Measurements from ENCODE around the gene COL9A2. TPM values are rescaled to one million over a fixed set of nuclear protein-coding genes. Genes with fewer than 3 reads are reported as not detected.

COL9A2 gene
- total RNA-seq, 1 experiment from 2014 or later = 0.23 TPM

- BruUV-seq (replicated peaks) = no TSS peak
- H3K9me3 Mint-ChIP-seq (ENCODE audit: unreplicated experiment) = no peaks in the 10 kb centered on the region
- H3K4me1 Mint-ChIP-seq (ENCODE audit: low read depth, unreplicated experiment) = no peaks in the 10 kb centered on the region
- H3K4me1 ChIP-seq = no peaks in the 10 kb centered on the region
- peak overlapping the region; percentile 41 for H3K4me3 ChIP-seq (ENCODE audit: low read depth, low read length)
- H3K9me3 ChIP-seq = no peaks in the 10 kb centered on the region
- TF ChIP-seq CTCF (IDR thresholded peaks at IDR 0.05; ENCODE audit: insufficient read depth in 1 of 2, low read depth in 1 of 2, low read length in 1 of 2, severe bottlenecking in 1 of 2, unreplicated experiment in 1 of 2) = no peak
- intact Hi-C loops (cut with micrococcal nuclease; ENCODE audit: unreplicated experiment) = loop anchor here (10.0 kb wide), 1 partner anchor 61 kb away; the partner anchor contains the start of gene ZMPSTE24
- no peaks in the 10 kb centered on the region for H3K27me3 Mint-ChIP-seq (ENCODE audit: insufficient read depth, unreplicated experiment)
- no peak for DNase-seq
- CTCF ChIA-PET = interaction anchor here (1.2 kb wide), 1 partner anchor 23 kb away, joined by 6 read pairs; no protein-coding TSS in a partner anchor
- H3K27me3 ChIP-seq (replicated peaks; ENCODE audit: control insufficient read depth, insufficient read depth, low read length) = no peaks in the 10 kb centered on the region
- POLR2A ChIA-PET = no interaction called here
- no peaks in the 10 kb centered on the region for H3K36me3 Mint-ChIP-seq (ENCODE audit: insufficient read depth, unreplicated experiment)
- H3K36me3 ChIP-seq (ENCODE audit: control insufficient read depth, insufficient read depth, low read length) = no peaks in the 10 kb centered on the region
- H3K27ac Mint-ChIP-seq (ENCODE audit: unreplicated experiment) = no peak overlapping the region
- H3K4me3 Mint-ChIP-seq (ENCODE audit: unreplicated experiment) = peak overlapping the region; percentile 46
Observed at GRCh38 chr1:40315795-40316594, 1.1 kb downstream of the COL9A2 start.

- H3K4me1 Mint-ChIP-seq (ENCODE audit: low read depth, unreplicated experiment) = no peaks in the 10 kb centered on the region
- CTCF ChIA-PET = no interaction called here
- Histone ChIP-seq H3K27me3 (replicated peaks; ENCODE audit: control insufficient read depth, insufficient read depth, low read length) (no peaks in the 10 kb centered on the region), H3K9me3 (no peaks in the 10 kb centered on the region), H3K4me1 (no peaks in the 10 kb centered on the region), H3K36me3 (ENCODE audit: control insufficient read depth, insufficient read depth, low read length) (no peaks in the 10 kb centered on the region), H3K4me3 (ENCODE audit: low read depth, low read length) (no peak overlapping the region)
- no peak overlapping the region for H3K27ac Mint-ChIP-seq (ENCODE audit: unreplicated experiment)
- POLR2A ChIA-PET = no interaction called here
- no peaks in the 10 kb centered on the region for H3K27me3 Mint-ChIP-seq (ENCODE audit: insufficient read depth, unreplicated experiment)
- peak in 1 of 2 experiments; percentile 47 for TF ChIP-seq CTCF (IDR thresholded peaks at IDR 0.05; ENCODE audit: insufficient read depth in 1 of 2, low read depth in 1 of 2, low read length in 1 of 2, severe bottlenecking in 1 of 2, unreplicated experiment in 1 of 2)
- H3K4me3 Mint-ChIP-seq (ENCODE audit: unreplicated experiment) = peak overlapping the region; percentile 46
- H3K9me3 Mint-ChIP-seq (ENCODE audit: unreplicated experiment) = no peaks in the 10 kb centered on the region
- no peaks in the 10 kb centered on the region for H3K36me3 Mint-ChIP-seq (ENCODE audit: insufficient read depth, unreplicated experiment)
- BruUV-seq (replicated peaks) = no TSS peak
- peak in 1 of 2 experiments; percentile 22 for DNase-seq
- intact Hi-C loops (cut with micrococcal nuclease; ENCODE audit: unreplicated experiment) = loop anchor here (10.0 kb wide), 1 partner anchor 61 kb away; the partner anchor contains the start of gene ZMPSTE24
Observed at GRCh38 chr1:40315239-40315794, 1.8 kb downstream of the COL9A2 start.

GRCh38 chr1:40314721-40315238, 2.3 kb downstream of the COL9A2 start:
- Histone ChIP-seq H3K4me3 (ENCODE audit: low read depth, low read length) (no peak overlapping the region), H3K4me1 (no peaks in the 10 kb centered on the region), H3K27me3 (replicated peaks; ENCODE audit: control insufficient read depth, insufficient read depth, low read length) (no peaks in the 10 kb centered on the region), H3K9me3 (no peaks in the 10 kb centered on the region), H3K36me3 (ENCODE audit: control insufficient read depth, insufficient read depth, low read length) (no peaks in the 10 kb centered on the region)
- BruUV-seq (replicated peaks) = no TSS peak
- DNase-seq = no peak
- intact Hi-C loops (cut with micrococcal nuclease; ENCODE audit: unreplicated experiment) = loop anchor here (10.0 kb wide), 1 partner anchor 60 kb away; the partner anchor contains the start of gene ZMPSTE24
- H3K9me3 Mint-ChIP-seq (ENCODE audit: unreplicated experiment) = no peaks in the 10 kb centered on the region
- no peaks in the 10 kb centered on the region for H3K36me3 Mint-ChIP-seq (ENCODE audit: insufficient read depth, unreplicated experiment)
- no peaks in the 10 kb centered on the region for H3K4me1 Mint-ChIP-seq (ENCODE audit: low read depth, unreplicated experiment)
- ChIA-PET CTCF (no interaction called here), POLR2A (no interaction called here)
- no peak for TF ChIP-seq CTCF (IDR thresholded peaks at IDR 0.05; ENCODE audit: insufficient read depth in 1 of 2, low read depth in 1 of 2, low read length in 1 of 2, severe bottlenecking in 1 of 2, unreplicated experiment in 1 of 2)
- no peak overlapping the region for H3K4me3 Mint-ChIP-seq (ENCODE audit: unreplicated experiment)
- H3K27me3 Mint-ChIP-seq (ENCODE audit: insufficient read depth, unreplicated experiment) = no peaks in the 10 kb centered on the region
- no peak overlapping the region for H3K27ac Mint-ChIP-seq (ENCODE audit: unreplicated experiment)

Measured in Caco-2 (cell line).